Kidney epithelial cell (primary cell): Measurements from ENCODE around the gene COPS9. TPM values are rescaled to one million over a fixed set of nuclear protein-coding genes. Genes with fewer than 3 reads are reported as not detected.

ENCODE experiments used
- DNase-seq: peaks from one replicate; pipeline ENCODE4 v3.0.0-alpha.2; 2010; ENCODE audit warnings: low read depth
- H3K27me3 ChIP-seq: 2 replicates; pipeline ENCODE4 v1.6.0; 2011; ENCODE audit warnings: low read length; ENCODE audit not compliant: control insufficient read depth, insufficient read depth
- H3K36me3 ChIP-seq: 2 replicates; pipeline ENCODE4 v1.5.1; 2011; ENCODE audit warnings: low read length; ENCODE audit not compliant: control insufficient read depth, insufficient read depth
- H3K4me3 ChIP-seq: 2 replicates; pipeline ENCODE4 v1.5.1; 2011; ENCODE audit warnings: low read depth, mild to moderate bottlenecking, control low read depth, low read length
- total RNA-seq: library from RNA; depleted of rRNA; stranded (reverse); fragments of >200 nt; gene quantifications from 2 replicates; pipeline ENCODE4 v1.2.3, GENCODE V29; 2015
- TF ChIP-seq, protein P1 (sequence below): IDR thresholded peaks from 2 replicates; pipeline ENCODE4 v1.5.1; 2011; ENCODE audit warnings: mild to moderate bottlenecking, moderate library complexity, low read length, control low read depth, inconsistent platforms; ENCODE audit not compliant: insufficient read depth, poor library complexity, severe bottlenecking

Gene COPS9
- total RNA-seq, 1 donor from 2014 or later: 186 TPM

DNA sequence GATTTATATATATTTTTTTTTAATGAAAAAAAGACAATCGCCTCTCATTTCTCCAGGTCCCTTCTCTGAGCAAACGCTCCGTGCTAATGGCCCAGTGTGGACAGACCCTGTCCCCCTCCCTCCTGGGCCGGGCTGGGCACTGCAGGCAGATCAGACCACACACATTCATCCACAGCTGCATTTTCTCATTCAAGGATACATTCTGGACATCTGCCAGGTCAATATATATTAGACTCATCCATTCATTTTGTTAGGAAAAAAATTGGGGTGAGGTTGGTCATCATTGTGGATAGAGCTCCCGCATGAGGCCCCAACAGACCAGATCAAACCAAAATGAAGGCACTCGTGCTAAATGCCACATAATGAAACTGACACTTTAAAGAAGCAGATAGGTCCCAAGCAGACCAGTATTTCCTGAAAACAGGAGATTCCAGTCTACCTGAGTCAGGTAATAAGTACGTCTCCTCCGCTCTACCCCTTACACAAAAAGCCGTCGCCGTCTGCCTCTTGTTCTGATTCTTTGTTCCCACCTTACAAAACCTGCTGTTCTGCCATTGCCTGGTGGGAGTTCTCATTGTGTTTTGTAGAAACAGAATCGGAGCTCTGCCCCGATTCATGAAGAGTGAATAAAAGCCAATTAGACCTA, 19.8 kb upstream of the COPS9 start:
- DNase-seq: no peak
- TF ChIP-seq, protein P1, sequence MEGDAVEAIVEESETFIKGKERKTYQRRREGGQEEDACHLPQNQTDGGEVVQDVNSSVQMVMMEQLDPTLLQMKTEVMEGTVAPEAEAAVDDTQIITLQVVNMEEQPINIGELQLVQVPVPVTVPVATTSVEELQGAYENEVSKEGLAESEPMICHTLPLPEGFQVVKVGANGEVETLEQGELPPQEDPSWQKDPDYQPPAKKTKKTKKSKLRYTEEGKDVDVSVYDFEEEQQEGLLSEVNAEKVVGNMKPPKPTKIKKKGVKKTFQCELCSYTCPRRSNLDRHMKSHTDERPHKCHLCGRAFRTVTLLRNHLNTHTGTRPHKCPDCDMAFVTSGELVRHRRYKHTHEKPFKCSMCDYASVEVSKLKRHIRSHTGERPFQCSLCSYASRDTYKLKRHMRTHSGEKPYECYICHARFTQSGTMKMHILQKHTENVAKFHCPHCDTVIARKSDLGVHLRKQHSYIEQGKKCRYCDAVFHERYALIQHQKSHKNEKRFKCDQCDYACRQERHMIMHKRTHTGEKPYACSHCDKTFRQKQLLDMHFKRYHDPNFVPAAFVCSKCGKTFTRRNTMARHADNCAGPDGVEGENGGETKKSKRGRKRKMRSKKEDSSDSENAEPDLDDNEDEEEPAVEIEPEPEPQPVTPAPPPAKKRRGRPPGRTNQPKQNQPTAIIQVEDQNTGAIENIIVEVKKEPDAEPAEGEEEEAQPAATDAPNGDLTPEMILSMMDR: no peak
- Histone ChIP-seq H3K27me3 (peaks cover 5% of the 10 kb centered on the region), H3K36me3 (no peaks in the 10 kb centered on the region), H3K4me3 (no peak overlapping the region)

DNA sequence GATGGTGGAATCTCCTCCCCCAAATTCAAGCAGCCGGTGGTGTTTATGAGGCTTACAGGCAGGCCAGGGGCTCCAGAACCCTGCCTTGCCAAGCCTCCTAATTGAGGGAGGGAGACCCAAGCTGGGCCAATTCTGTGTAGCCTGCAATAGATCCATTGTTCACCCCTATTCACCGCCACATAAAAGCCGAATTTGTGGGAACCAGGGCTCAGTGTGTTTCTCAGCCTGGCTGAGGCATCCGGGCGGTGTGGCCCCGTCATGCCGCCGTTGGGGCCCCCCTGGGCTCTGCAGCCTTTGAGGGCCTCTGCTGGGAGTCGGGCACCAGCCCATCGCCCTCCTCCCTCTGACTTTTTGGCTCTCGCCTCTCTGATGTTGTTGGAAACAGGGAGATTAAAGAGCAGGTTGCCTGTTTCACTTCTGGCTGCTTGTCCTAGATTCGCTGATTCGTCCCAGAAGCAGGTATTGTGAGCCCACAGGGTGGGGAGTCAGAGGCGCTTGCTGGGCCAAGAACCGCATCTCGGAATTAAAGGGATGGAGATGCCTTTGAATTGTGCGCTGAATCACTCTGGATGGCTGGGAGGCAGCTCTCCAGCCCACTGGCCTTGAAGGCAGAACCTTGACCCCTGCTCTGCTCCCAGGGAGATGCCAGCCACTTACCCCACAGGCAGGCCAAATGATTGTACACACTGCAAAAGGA, 19.1 kb upstream of the COPS9 start:
- DNase-seq: no peak
- peaks cover 5% of the 10 kb centered on the region for H3K27me3 ChIP-seq
- no peak overlapping the region for H3K4me3 ChIP-seq
- no peaks in the 10 kb centered on the region for H3K36me3 ChIP-seq
- TF ChIP-seq, protein P1: no peak

DNA sequence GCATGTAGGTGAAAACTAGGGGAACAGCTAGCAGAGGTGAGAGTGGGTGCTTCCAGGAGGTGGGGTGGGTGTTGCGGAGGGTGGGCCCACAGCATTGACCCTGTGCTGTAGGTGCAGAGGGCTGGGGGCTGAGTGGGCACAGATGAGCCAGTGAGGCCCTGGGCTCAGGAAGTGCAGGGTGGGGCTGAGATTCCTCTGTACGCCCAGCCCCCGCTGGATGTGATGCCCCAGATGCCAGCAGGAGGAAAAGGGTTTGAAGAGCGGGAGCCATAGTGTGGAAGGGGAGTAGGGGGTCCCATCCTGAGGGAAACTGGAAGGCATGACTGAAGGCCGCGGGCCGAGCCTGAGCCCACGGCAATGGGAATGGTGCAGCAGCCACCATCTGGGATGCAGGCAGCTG, 18.5 kb upstream of the COPS9 start:
- Histone ChIP-seq H3K27me3 (peaks cover 5% of the 10 kb centered on the region), H3K36me3 (no peaks in the 10 kb centered on the region), H3K4me3 (no peak overlapping the region)
- DNase-seq: no peak
- TF ChIP-seq, protein P1: no peak

DNA sequence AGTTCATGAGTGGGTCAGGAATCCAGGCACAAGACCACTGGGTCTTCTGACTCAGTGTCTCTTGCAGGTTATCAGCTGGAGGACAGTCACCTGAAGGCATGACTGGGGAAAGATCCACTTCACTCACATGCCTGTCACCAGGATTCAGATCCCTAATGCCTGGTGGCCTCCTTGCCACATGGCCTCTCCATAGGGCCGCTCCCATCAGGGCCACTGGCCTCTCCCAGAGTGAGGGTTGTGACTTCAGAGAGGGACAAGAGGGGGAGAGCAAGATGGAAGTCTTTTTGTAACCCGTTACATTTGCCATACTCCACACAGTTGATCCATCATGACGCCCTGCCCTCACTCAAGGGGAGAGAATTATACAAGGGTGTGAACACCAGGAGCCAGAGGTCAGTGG, 17.3 kb upstream of the COPS9 start:
- DNase-seq: no peak
- no peaks in the 10 kb centered on the region for H3K36me3 ChIP-seq
- no peak overlapping the region for H3K4me3 ChIP-seq
- peaks cover 5% of the 10 kb centered on the region for H3K27me3 ChIP-seq
- TF ChIP-seq, protein P1: no peak

DNA sequence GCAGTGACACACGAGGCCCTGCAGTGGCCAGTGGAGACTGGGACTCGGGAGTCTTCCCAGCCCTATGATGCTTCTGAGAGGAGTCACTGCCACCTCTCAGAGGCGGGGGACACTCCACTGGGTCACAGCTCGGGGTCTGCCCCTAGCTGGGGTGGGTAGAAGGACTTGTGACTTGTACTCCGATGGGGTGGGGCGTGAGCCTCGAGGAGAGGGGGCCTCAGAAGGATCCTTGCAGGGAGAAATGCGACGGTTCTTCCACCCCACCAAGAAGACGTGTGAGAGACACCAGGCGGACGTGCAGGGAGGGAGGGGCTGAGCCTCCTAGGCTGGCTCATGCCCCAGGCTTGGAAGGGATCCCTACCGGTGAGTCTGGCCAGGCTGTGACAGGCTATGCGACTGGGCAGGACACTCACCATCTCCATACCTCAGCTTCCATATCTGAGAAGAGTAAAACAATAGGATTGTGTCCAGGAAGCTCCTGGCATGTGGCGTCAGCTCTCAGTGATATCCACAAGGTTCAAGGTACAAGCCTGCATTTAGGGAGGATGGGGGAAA, 15.4 kb upstream of the COPS9 start:
- TF ChIP-seq, protein P1: no peak
- Histone ChIP-seq H3K36me3 (no peaks in the 10 kb centered on the region), H3K27me3 (peaks cover 5% of the 10 kb centered on the region), H3K4me3 (no peak overlapping the region)
- DNase-seq: no peak
